Neuron (in vitro differentiated cells): ENCODE measurements around the gene EHD4.

Source experiments
- H2AFZ ChIP-seq: one replicate; pipeline ENCODE4 v1.6.1; 2013; ENCODE audit warnings: low read depth, mild to moderate bottlenecking, inconsistent platforms, low read length, moderate library complexity
- H3K27me3 ChIP-seq: one replicate; pipeline ENCODE4 v1.6.1; 2013; ENCODE audit warnings: low read length; ENCODE audit not compliant: insufficient read depth
- H3K36me3 ChIP-seq: one replicate; pipeline ENCODE4 v1.6.1; 2013; ENCODE audit warnings: low read length; ENCODE audit not compliant: insufficient read depth
- H3K4me1 ChIP-seq: one replicate; pipeline ENCODE4 v1.6.1; 2013; ENCODE audit warnings: low read length; ENCODE audit not compliant: insufficient read depth
- H3K4me3 ChIP-seq: 2 replicates; pipeline ENCODE4 v1.5.1; 2013; ENCODE audit warnings: mild to moderate bottlenecking, low read length, moderate library complexity
- H3K9me3 ChIP-seq: one replicate; pipeline ENCODE4 v1.6.1; 2013; ENCODE audit warnings: low read length

The EHD4 gene

DNA sequence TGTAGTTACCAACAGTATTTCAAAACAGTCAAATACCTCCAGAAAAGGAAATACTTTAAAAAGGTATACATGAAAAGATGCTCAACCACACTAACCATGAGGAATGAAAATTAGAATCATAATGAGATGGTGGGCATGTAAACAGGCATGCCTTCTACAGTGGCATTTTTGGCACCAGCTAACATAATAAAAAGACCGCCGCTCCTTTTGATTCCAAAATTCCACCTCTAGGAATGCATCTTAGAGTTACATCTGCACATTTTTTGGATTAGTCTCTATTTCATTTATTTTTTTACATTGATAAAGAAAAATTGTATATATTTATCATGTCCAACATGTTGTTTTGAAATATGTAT is 41.5 kb downstream of the EHD4 start:
- H3K36me3 ChIP-seq = no peaks in the 10 kb centered on the region
- no peaks in the 10 kb centered on the region for H3K9me3 ChIP-seq
- no peak overlapping the region for H2AFZ ChIP-seq
- no peaks in the 10 kb centered on the region for H3K4me1 ChIP-seq
- H3K27me3 ChIP-seq = no peaks in the 10 kb centered on the region
- H3K4me3 ChIP-seq = no peak overlapping the region

DNA sequence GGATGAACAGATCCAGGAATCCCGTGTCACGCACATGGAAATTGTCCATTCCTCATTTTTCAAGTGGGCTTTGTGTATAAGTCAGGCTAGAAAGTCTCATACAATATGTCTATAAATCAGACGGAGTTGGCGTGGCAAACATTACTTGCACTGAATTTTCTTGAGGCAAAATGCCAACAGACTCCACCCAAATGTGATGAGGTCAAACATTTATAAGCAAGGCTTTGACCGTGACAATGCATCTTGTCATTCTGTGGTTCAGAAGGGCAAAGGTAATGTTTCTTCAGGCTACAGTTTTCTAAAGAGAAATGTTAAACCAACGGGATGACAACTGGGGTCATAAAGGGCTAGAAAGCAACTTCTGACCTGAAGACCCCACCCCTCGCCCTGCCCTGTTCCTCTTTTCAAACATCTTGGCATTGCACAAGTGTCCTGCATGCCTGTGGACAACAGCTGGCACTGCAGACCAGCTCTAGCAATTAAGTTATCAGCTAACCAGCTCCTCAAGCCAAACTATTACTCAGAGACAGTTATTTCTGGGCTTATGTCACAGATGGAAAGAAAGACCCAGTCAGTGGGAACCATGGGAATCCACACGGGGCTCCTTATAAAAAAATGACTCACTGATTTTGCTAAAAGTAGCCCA is 42.0 kb downstream of the EHD4 start:
- H3K36me3 ChIP-seq = no peaks in the 10 kb centered on the region
- H3K9me3 ChIP-seq = no peaks in the 10 kb centered on the region
- H3K27me3 ChIP-seq = no peaks in the 10 kb centered on the region
- no peaks in the 10 kb centered on the region for H3K4me1 ChIP-seq
- no peak overlapping the region for H3K4me3 ChIP-seq
- H2AFZ ChIP-seq = no peak overlapping the region

DNA sequence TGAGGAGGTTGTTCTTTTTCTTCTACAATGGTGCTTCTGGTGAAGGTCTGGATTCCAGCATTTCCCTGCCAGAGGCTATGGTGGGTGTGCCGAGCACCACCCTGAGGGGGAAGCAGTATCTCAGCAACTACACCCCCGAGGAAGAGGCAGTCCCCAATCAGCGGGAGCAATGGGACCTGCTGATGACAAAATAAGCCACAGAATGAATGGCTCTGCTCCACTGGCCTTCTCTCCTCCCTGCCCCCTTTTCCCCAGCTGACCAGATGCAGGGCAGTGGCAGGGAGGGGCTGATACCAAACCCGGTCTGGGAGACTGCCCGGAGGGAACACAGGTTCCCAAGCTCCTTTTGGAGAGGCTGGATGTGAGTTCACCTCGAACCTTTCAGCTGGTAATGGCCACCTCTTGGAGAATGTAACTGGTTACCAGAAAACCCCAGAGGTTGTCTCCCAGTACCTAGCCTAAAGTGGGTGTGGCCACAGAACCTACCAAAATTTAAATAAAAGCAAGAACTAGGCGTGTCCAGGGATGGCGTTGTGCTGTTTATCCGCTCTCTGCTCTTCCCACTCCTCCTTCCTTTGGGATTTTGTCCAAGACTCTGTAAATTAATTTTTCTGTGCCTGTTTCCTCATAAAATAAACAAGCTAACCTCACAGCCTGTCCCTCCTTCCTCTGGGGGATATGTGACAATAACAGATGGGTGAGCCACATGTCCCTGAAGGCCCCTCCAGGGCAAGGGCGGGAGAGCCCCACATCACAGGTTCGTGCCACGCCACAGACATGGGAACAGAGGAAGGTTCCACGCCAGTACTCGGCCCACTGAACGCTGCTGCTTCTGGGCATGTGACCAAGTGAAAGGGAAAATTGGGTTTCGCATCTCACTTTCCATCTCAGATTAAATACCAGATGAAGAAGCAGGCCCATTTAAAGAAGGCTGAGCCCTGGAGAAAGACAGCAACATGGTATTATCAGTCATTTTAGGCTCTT is 43.4 kb downstream of the EHD4 start:
- no peaks in the 10 kb centered on the region for H3K4me1 ChIP-seq
- no peak overlapping the region for H2AFZ ChIP-seq
- H3K4me3 ChIP-seq = no peak overlapping the region
- H3K27me3 ChIP-seq = no peaks in the 10 kb centered on the region
- H3K9me3 ChIP-seq = no peaks in the 10 kb centered on the region
- no peaks in the 10 kb centered on the region for H3K36me3 ChIP-seq

DNA sequence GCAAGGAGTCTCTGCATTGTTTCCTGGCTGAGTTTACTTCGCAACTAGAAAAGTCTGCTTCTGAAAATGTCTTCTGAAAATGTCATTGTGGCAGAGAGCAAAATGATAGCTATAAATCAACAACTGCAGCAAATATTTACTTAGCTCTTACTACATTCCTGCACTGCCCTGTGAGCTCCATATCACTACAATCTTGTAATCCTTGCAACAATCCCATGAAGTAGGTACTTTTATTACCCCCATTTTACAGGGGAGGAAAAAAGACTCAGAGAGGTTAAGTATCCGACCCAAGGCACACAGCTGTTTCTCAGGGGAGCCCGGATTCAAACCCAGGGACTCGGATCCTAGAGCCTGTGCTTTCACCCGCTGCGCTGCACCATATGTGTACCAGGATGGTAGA is 44.3 kb downstream of the EHD4 start:
- Histone ChIP-seq H3K27me3 (no peaks in the 10 kb centered on the region), H3K9me3 (no peaks in the 10 kb centered on the region), H3K36me3 (no peaks in the 10 kb centered on the region), H3K4me3 (no peak overlapping the region), H2AFZ (no peak overlapping the region), H3K4me1 (no peaks in the 10 kb centered on the region)

DNA sequence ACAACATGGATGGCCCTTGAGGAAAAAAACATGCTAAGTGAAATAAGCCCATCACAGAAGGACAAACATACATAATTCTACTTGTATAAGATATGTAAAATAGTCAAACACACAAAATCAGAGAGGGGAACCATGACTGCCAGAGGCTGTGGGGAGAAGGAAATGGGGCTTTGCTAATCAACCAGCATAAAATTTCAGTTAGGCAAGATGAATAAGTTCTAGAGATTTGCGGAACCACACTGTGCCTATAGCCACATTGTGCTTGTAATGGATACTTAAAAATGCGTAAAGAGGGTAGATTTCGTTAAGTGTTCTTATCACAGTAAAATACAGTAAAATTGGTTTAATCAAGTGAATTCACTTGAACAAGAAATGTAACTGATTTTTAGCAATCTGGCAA is 44.8 kb downstream of the EHD4 start:
- H3K36me3 ChIP-seq = no peaks in the 10 kb centered on the region
- no peaks in the 10 kb centered on the region for H3K27me3 ChIP-seq
- H3K4me3 ChIP-seq = no peak overlapping the region
- no peak overlapping the region for H2AFZ ChIP-seq
- H3K4me1 ChIP-seq = no peaks in the 10 kb centered on the region
- no peaks in the 10 kb centered on the region for H3K9me3 ChIP-seq

DNA sequence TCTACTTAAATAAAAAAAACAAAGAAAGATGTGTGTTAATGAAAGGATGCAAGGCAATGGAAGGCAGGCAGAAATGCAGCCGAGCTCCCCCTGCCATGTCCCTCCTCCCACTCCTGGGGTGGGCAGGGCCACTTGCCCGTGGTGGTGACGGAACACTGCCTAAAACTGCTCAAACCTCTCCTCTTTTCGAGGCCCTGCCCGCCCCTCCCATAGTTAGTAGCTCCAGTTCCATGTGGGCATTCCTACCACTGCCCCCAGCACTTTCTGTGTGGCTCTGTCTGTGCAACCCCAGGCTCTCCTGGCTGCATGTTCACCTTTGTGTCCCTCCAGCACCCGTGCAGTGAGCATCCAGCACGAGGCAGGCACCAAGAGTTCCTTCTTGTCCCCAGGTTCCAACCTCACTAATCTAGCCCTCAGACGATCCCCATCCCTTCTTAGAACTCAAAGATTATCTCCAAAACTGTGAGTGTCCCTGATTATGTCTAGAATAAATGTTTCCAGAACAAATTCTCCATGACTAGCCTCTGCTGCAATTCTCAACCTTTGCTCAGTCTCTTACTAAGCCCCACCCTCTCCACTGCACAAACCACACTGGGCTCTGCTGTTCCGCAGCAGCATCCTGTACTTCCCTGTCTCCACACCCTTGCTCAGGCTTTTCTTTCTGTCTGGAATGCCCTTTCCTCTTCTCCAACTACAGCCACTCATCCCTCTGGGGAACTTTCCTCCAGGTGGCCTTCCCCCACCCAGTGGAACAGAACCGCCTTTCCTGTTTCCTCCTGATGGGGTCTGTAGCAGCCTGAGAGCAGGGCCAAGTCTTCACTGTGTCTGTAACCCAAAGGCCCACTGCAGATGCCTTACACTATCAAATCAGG is 45.9 kb downstream of the EHD4 start:
- H3K9me3 ChIP-seq = no peaks in the 10 kb centered on the region
- H3K4me3 ChIP-seq = no peak overlapping the region
- H2AFZ ChIP-seq = no peak overlapping the region
- H3K4me1 ChIP-seq = peaks cover 2% of the 10 kb centered on the region
- H3K36me3 ChIP-seq = no peaks in the 10 kb centered on the region
- no peaks in the 10 kb centered on the region for H3K27me3 ChIP-seq

DNA sequence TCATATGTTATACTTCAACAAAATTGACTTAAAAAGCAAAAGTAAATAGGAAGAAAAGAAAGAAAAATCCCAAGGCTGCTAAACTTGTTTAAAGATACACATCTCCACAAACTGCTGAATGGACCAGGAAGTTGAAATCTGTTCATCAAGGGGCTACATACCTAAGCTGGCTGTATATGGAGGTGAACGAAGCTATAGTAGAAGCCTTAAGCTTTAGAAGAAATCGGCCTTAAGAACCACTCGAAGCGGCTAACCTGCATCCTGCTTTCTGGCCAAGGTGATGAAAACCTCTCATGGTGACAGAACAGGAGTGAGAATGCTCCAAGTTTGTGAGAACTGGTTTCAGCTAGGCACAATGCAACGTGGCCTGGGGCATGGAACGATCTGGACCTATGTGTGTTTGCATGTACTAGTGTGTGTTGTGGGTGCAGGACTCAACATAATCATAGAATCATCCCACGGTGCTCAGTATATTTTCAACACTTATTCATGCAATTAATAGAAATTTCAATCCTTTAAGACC is 47.2 kb downstream of the EHD4 start:
- no peak overlapping the region for H2AFZ ChIP-seq
- H3K4me3 ChIP-seq = no peak overlapping the region
- no peaks in the 10 kb centered on the region for H3K36me3 ChIP-seq
- no peaks in the 10 kb centered on the region for H3K9me3 ChIP-seq
- no peaks in the 10 kb centered on the region for H3K27me3 ChIP-seq
- peaks cover 15% of the 10 kb centered on the region for H3K4me1 ChIP-seq

DNA sequence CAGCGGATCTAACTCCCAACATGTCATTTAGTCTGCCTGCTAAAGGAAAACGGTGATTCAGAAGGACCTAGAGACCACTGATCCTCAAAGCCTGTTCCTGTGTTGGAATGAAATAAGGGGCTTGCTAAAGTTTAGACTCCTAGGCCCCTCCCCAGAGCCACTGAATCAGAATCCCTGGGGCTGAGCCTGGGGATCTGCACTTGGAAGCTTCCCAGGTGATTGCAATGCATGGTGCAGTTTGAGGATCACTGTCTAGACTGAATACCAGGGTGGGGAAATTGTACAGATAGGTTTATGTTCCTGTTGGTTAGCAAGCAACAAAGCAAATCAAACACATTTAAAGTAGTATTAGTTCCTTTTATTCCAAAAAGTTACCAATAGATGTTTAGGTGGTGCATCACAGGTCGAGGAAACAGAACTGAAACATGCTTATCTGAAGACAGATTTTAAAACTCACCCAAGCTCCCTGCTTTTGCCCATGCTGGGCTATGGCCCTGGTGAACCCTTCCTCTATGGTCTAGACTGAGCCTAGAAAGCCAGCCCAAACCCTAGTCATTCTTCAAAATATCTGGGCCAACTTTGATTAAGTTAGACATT is 48.9 kb downstream of the EHD4 start:
- H3K4me1 ChIP-seq = peaks cover 23% of the 10 kb centered on the region
- no peak overlapping the region for H2AFZ ChIP-seq
- no peaks in the 10 kb centered on the region for H3K36me3 ChIP-seq
- no peak overlapping the region for H3K4me3 ChIP-seq
- no peaks in the 10 kb centered on the region for H3K27me3 ChIP-seq
- no peaks in the 10 kb centered on the region for H3K9me3 ChIP-seq

DNA sequence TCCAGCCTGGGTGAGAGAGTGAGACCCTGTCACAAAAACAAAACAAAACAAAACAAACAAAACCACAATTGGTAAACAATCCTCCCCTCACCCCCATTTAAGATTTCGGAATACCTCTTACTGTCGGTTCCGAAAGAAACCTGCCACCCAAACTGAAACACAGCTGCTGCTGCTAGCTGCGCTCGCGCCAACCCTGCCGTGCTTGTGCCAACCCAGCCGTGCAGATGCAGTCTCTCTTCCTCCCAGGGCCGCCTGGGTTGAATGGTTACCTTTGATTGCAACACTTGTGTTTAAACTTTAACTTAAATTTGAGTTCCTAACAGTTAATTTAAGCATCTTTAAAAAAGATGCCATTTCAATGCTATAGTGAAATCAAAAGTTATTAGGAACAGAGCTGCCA is 50.0 kb downstream of the EHD4 start:
- H3K27me3 ChIP-seq = no peaks in the 10 kb centered on the region
- H3K4me3 ChIP-seq = no peak overlapping the region
- H2AFZ ChIP-seq = no peak overlapping the region
- no peaks in the 10 kb centered on the region for H3K9me3 ChIP-seq
- peaks cover 23% of the 10 kb centered on the region for H3K4me1 ChIP-seq
- H3K36me3 ChIP-seq = no peaks in the 10 kb centered on the region

DNA sequence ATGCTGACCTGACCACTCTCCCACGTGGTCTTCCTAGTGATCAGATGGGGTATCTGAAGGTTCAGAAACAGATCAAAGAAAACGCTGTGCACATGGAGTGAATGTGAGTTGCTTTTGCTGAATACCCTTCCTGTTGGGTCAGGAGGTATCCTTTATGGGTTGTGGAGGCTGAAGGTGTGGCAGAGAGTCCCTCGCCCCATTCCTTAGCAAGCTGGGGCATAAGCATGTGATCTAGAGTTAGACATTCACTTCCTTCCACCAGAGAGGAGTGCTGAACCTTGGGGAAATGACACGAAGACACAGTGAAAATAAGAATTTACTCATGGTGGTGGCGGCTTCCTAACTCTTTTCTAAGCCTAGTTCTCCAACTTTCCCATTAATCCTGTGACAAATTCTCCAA is 50.7 kb downstream of the EHD4 start:
- Histone ChIP-seq H3K36me3 (no peaks in the 10 kb centered on the region), H3K27me3 (no peaks in the 10 kb centered on the region), H2AFZ (no peak overlapping the region), H3K9me3 (no peaks in the 10 kb centered on the region), H3K4me1 (peaks cover 23% of the 10 kb centered on the region), H3K4me3 (no peak overlapping the region)

DNA sequence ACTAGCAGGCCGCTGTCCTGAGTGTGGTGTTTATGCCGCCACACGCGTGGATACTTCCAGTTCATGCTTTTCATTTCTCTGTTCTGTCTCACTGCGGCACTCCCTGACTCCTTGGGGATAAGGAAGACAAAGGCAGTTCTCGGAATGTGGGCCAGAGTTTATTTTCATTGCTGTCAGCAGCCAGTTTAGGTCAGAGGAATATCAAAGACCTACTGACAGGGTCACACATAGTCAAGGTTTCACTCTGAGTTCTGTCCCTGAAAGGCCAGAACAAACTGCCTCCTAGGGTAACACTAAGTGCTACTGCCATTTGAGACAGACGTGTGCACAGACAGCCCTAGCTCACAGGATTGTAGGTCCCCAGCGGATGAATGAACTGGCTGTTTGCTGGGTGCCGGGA is 51.2 kb downstream of the EHD4 start:
- Histone ChIP-seq H2AFZ (no peak overlapping the region), H3K4me1 (peaks cover 23% of the 10 kb centered on the region), H3K36me3 (no peaks in the 10 kb centered on the region), H3K4me3 (no peak overlapping the region), H3K27me3 (no peaks in the 10 kb centered on the region), H3K9me3 (no peaks in the 10 kb centered on the region)

DNA sequence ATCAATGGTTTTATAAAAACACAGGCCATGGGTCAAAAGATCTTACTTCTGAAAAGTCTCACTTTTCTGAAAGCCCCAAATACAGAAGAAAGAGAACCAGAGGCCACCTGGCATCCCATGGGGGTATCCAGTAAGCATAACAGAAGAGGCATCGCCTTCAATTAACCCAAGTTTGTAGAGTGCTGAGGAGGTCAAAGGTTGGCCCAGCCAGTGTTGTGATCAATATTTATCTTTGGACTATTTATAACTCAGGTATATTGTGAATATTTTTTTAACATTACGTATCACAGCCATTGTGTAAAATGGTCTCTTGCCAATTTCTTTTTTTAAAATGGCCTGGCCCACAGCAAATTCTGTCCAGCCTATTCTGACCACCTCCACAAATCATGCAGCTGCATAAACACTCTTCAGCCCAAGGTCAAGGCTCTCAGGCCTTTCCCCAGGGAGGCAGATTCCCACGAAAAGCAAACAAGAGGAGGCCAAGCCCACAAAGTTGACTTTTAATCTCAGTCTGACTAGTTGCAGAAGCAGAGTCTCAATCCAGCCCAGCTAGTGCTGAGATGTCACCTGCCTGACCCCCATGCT is 52.3 kb downstream of the EHD4 start:
- no peak overlapping the region for H3K4me3 ChIP-seq
- H2AFZ ChIP-seq = no peak overlapping the region
- no peaks in the 10 kb centered on the region for H3K9me3 ChIP-seq
- no peaks in the 10 kb centered on the region for H3K27me3 ChIP-seq
- H3K4me1 ChIP-seq = peaks cover 23% of the 10 kb centered on the region
- H3K36me3 ChIP-seq = no peaks in the 10 kb centered on the region
